ENCODE data around the gene DRC1. TPM values are rescaled to one million over a fixed set of nuclear protein-coding genes. Genes with fewer than 3 reads are reported as not detected.

DRC1 gene
- total RNA-seq, 1 donor: 0.36 TPM

GRCh38 chr2:26396734-26397298 lies 4.9 kb upstream of the DRC1 start:
- no peak for DNase-seq (ENCODE audit: insufficient read length, low spot score, missing footprints)
- Histone ChIP-seq H3K79me2 (ENCODE audit: insufficient read depth, low read length) (no peaks in the 10 kb centered on the region), H3K4me1 (ENCODE audit: insufficient read depth, low read length) (peaks cover 12% of the 10 kb centered on the region), H3K4me2 (ENCODE audit: insufficient read depth, low read length) (no peak overlapping the region), H3K27me3 (ENCODE audit: insufficient read depth, low read length) (no peaks in the 10 kb centered on the region), H3K27ac (ENCODE audit: low read depth, low read length) (no peak overlapping the region), H3K36me3 (ENCODE audit: insufficient read depth, low read length) (no peaks in the 10 kb centered on the region), H3K4me3 (ENCODE audit: insufficient read depth, low read length) (no peak overlapping the region), H2AFZ (ENCODE audit: low read length) (no peak overlapping the region), H4K20me1 (ENCODE audit: insufficient read depth, low read length) (peaks cover 10% of the 10 kb centered on the region), H3K9me3 (ENCODE audit: low read depth, low read length) (no peaks in the 10 kb centered on the region)
- TF ChIP-seq, protein P1, sequence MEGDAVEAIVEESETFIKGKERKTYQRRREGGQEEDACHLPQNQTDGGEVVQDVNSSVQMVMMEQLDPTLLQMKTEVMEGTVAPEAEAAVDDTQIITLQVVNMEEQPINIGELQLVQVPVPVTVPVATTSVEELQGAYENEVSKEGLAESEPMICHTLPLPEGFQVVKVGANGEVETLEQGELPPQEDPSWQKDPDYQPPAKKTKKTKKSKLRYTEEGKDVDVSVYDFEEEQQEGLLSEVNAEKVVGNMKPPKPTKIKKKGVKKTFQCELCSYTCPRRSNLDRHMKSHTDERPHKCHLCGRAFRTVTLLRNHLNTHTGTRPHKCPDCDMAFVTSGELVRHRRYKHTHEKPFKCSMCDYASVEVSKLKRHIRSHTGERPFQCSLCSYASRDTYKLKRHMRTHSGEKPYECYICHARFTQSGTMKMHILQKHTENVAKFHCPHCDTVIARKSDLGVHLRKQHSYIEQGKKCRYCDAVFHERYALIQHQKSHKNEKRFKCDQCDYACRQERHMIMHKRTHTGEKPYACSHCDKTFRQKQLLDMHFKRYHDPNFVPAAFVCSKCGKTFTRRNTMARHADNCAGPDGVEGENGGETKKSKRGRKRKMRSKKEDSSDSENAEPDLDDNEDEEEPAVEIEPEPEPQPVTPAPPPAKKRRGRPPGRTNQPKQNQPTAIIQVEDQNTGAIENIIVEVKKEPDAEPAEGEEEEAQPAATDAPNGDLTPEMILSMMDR (IDR thresholded peaks at IDR 0.05; ENCODE audit: extremely low read depth, low read depth, low read length): no peak

DNA sequence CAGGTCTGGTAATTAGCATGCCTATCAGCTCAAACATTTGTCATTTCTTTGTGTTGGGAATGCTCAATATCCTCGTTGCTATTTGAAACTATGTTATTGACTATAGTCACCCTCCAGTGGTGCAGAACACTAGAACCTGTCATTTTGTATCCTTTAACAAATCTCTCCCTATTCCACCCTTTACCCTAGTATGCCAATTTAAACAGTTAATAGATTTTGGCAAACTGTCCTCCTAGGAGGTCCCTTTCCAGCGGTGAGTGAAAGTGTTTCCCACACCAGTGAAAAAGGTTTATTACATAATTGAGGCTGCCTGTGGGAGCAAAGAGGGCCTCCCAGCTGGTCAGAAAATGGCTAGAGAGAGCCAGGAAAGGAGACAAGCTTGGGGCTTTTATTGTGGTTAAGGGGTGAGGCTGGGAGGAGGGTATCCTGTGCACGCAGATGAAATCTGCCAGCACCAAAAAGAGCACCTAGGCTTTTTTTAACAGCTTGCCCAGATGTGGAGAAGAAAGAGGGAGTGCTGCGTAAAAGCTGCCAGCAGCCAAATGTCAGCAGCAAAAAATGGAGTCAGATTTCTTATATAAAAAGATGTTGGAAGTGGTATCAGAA lies 1.8 kb upstream of the DRC1 start:
- no peak overlapping the region for H3K4me2 ChIP-seq (ENCODE audit: insufficient read depth, low read length)
- no peaks in the 10 kb centered on the region for H3K9me3 ChIP-seq (ENCODE audit: low read depth, low read length)
- no peak overlapping the region for H3K4me3 ChIP-seq (ENCODE audit: insufficient read depth, low read length)
- peaks cover 7% of the 10 kb centered on the region for H4K20me1 ChIP-seq (ENCODE audit: insufficient read depth, low read length)
- H3K27ac ChIP-seq (ENCODE audit: low read depth, low read length): no peak overlapping the region
- H3K4me1 ChIP-seq (ENCODE audit: insufficient read depth, low read length): peaks cover 11% of the 10 kb centered on the region
- no peak for DNase-seq (ENCODE audit: insufficient read length, low spot score, missing footprints)
- H2AFZ ChIP-seq (ENCODE audit: low read length): no peak overlapping the region
- no peaks in the 10 kb centered on the region for H3K27me3 ChIP-seq (ENCODE audit: insufficient read depth, low read length)
- TF ChIP-seq, protein P1 (IDR thresholded peaks at IDR 0.05; ENCODE audit: extremely low read depth, low read depth, low read length): no peak
- H3K36me3 ChIP-seq (ENCODE audit: insufficient read depth, low read length): no peaks in the 10 kb centered on the region
- H3K79me2 ChIP-seq (ENCODE audit: insufficient read depth, low read length): no peaks in the 10 kb centered on the region

DNA sequence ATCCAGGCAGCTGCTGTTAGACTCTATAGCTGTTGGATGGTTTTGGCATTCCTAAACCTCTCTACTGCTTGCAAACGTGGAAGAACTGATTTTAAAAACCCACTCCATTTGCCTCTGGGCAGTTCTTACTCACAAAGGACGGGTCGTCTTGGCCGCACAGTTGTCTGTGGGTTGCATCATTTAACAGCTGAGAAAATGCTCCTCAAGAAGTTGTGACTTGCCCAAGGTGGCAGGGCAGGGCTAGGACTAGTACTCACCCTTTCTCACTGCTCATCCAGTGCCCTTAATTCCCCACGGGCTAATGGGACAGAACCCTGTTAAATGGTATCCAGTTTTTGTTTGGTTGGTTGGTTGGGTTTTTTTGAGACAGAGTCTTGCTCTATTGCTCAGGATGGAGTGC lies 997 bp upstream of the DRC1 start:
- Histone ChIP-seq H3K36me3 (ENCODE audit: insufficient read depth, low read length) (no peaks in the 10 kb centered on the region), H4K20me1 (ENCODE audit: insufficient read depth, low read length) (no peaks in the 10 kb centered on the region), H3K4me3 (ENCODE audit: insufficient read depth, low read length) (no peak overlapping the region), H3K27ac (ENCODE audit: low read depth, low read length) (no peak overlapping the region), H3K4me1 (ENCODE audit: insufficient read depth, low read length) (peaks cover 6% of the 10 kb centered on the region), H3K79me2 (ENCODE audit: insufficient read depth, low read length) (no peaks in the 10 kb centered on the region), H3K4me2 (ENCODE audit: insufficient read depth, low read length) (no peak overlapping the region), H3K9me3 (ENCODE audit: low read depth, low read length) (no peaks in the 10 kb centered on the region), H3K27me3 (ENCODE audit: insufficient read depth, low read length) (no peaks in the 10 kb centered on the region), H2AFZ (ENCODE audit: low read length) (no peak overlapping the region)
- TF ChIP-seq, protein P1 (IDR thresholded peaks at IDR 0.05; ENCODE audit: extremely low read depth, low read depth, low read length): no peak
- no peak for DNase-seq (ENCODE audit: insufficient read length, low spot score, missing footprints)

DNA sequence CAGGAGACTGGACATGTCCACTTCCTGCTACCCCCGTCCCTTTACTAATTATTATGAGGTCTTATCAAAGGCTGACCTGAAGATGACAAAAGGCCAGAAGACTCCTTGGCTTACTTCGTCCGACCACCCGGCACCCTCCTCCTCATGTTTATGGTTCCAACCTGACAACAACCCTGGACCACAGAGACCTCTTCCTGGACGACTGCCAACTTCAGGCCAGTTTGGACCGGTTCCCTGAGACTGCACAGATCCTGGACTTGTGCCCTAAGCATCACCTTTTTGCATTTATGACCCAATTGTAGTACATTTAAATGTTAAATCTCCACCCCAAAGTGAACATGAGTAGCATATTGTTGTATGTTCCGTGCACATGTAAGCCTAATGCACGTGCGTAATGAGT lies 5.8 kb downstream of the DRC1 start:
- H3K4me2 ChIP-seq (ENCODE audit: insufficient read depth, low read length): no peak overlapping the region
- peaks cover 7% of the 10 kb centered on the region for H3K27me3 ChIP-seq (ENCODE audit: insufficient read depth, low read length)
- H3K9me3 ChIP-seq (ENCODE audit: low read depth, low read length): no peaks in the 10 kb centered on the region
- H3K36me3 ChIP-seq (ENCODE audit: insufficient read depth, low read length): no peaks in the 10 kb centered on the region
- H3K27ac ChIP-seq (ENCODE audit: low read depth, low read length): no peak overlapping the region
- TF ChIP-seq, protein P1 (IDR thresholded peaks at IDR 0.05; ENCODE audit: extremely low read depth, low read depth, low read length): no peak
- H3K4me3 ChIP-seq (ENCODE audit: insufficient read depth, low read length): no peak overlapping the region
- H3K4me1 ChIP-seq (ENCODE audit: insufficient read depth, low read length): no peaks in the 10 kb centered on the region
- no peak overlapping the region for H2AFZ ChIP-seq (ENCODE audit: low read length)
- no peak for DNase-seq (ENCODE audit: insufficient read length, low spot score, missing footprints)
- no peaks in the 10 kb centered on the region for H3K79me2 ChIP-seq (ENCODE audit: insufficient read depth, low read length)
- no peaks in the 10 kb centered on the region for H4K20me1 ChIP-seq (ENCODE audit: insufficient read depth, low read length)
